Glomerular visceral epithelial cell (primary cell): Measurements from ENCODE around the gene TTC28.

Source experiments
- DNase-seq: peaks from one replicate; pipeline ENCODE4 v3.0.0-alpha.2; 2016; ENCODE audit errors: extremely low spot score

Gene TTC28

GRCh38 chr22:28021998-28022660, 657.5 kb downstream of the TTC28 start:
- DNase-seq, result no peak

- no peak for DNase-seq
Measured at GRCh38 chr22:28021116-28021997, 658.3 kb downstream of the TTC28 start.

- peak; percentile 66 for DNase-seq
Measured at GRCh38 chr22:28019881-28020861, 659.5 kb downstream of the TTC28 start.

DNA sequence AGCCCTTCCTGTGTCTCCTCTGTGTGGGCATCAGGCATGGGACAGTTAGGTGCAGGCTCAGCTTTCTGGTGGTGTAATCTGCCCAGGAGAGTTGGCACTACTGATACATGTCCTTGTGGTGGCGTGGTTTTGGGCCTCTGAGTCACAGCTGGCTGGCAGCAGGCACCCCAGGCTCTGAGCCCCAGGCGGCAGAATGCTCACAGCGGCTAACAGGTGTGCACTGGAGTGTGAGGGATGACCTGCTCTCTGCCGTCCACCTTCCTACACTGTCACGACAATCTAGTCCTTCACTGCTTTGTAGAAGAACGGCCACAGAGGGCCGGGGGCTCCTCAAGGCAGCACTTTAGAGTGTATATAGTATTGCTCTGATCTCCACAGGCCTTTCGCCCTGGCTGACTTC, 660.3 kb downstream of the TTC28 start:
- peak; percentile 89 for DNase-seq

GRCh38 chr22:28018461-28018927, 661.1 kb downstream of the TTC28 start:
- DNase-seq, result no peak

GRCh38 chr22:28017859-28018258, 661.8 kb downstream of the TTC28 start:
- no peak for DNase-seq

DNA sequence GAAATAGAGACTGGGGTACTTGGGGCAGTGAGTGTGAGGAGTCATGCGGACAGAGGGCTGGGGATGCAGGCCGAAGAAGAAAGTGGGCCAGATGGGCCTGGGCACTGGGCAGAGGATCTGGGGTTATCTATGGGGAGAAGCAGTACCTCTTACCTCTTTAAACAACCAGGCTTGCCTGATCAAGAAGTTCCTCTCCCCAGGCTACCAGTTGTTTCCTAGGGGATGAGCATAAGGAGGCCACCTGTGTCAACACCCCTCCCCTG, 662.2 kb downstream of the TTC28 start:
- no peak for DNase-seq

- DNase-seq, result no peak
Measured at GRCh38 chr22:28016781-28017557, 662.7 kb downstream of the TTC28 start.

DNA sequence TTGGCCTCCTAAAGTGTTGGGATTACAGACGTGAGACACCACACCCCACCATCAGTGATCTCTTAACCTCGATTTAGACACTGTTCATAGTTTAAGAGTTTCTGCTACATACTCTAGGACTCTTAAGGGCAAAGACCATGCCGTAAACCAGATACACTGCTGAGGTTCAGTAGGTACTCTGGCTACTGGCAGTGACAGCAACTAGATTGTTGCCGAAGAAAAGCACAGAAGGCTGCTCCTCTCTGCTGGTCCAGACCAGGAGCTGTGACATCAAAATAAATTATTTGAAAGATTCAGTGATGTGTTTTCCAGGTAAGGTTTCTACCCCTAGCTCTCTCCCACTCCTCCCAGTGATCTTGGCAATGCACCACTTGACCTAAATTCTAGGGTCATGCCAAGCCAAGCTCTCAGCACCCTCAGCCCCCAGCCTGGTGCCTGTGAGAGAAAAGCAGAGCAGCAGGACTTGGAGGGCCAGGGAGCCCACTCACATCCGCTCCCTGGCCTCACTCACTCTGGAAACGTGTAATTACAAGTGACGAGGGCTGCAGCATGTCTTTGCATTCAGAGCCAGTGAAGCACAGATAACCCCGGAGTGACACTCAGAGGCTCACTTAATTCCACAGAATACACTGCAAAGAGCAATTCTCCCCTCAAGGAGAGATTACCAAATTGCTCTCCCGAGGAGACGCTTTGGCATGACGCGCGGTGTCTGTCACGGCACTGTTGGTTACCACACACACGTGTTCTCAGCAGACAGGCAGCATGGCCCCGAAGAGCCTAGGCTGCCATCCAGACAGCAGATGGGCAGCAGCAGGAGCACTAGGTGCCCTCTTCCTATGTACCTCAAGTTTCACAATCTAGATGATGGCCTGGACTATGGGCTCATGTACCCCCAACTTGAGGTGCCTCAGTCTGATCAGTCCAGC, 663.7 kb downstream of the TTC28 start:
- no peak for DNase-seq

DNA sequence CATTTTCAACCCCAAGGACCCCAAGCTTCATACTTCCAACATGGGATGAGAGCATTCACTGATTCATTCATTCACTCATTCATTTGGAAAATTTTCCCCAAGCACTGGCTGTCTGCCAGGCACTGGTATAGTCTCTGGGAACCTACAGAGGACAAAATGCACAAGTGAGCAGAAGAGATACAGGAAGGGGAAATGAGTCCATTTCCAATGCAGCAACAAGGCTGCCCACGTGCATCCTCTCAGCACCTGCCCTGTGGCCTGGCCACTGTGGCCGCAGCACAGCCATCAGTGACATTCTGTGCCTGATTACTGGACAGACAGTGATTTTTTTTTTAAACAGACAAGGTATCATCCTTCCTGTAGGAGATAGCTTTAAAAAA, 664.6 kb downstream of the TTC28 start:
- no peak for DNase-seq

DNA sequence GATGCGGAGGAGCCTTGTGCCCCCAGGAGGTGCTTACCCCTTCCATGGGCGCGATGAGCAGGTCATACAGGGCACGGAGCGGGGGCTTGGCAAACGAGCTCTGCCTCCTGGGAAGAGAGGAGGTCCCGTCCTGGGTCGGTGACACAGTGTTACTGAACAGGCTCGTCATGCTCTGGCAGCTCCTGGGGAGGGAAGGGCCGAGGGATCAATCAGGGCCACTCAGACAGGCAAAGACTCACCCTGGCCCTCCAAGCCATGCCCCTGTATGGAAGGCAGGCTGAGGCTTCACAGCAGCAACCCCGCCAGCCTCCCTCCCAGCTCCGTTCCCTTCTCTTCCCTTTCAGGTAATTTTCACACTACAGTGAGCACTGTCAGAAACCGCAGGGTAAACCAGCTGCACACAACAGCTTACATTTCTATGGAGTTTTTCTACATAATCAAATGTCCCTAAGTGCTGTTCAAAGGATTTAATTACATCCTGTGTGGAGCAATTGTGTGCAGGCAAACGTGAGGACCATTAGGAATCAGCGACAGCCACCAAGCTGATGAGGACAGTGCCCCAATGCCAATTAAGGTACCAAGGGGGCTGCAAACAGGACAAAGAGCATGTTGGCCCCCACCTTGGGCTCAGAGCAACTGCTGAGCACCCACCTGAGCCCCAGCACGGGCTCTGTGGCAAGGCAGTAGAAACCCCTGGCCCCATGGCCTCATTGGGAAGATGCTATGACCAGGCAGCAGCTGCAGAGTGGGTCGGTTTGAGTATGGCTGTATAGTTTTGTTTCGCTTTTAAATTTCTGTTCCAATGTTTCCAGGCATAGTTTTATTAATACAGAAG, 665.2 kb downstream of the TTC28 start:
- no peak for DNase-seq

GRCh38 chr22:28013611-28014010, 666.0 kb downstream of the TTC28 start:
- no peak for DNase-seq

DNA sequence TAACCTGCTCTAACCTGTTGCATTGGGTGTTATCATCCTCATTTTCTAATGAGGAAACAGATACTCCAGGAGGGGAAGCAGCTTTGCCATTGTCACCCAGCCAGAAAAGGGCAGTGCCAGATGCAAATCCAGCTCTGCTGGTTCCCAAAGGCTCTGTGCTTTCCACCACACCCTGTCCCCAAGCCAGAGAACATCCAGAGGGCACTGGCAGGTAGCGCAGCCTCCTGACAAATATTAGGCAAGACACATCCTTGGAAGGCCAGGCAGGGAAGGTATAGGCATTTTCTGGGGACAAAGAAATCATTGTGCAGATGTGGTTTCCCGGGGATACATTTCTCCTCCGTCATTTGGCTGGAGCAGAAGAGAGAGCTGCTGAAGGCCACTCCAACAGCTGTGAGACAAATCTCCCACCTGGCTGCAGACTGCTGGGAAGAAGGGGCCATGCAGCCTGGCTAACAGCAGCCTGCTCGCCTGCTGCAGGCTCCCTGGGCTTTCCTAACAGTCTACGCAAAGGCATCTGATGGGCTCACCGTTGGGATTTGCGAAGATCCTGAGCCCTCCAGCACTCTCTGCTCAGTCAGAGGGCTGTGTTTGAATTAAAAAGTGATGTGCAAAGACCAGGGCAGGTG, 666.7 kb downstream of the TTC28 start:
- no peak for DNase-seq

- DNase-seq, result peak; percentile 83
Measured at GRCh38 chr22:28009272-28009827, 670.3 kb downstream of the TTC28 start.

- DNase-seq, result no peak
Measured at GRCh38 chr22:28008649-28009048, 671.0 kb downstream of the TTC28 start.

GRCh38 chr22:28008056-28008455, 671.6 kb downstream of the TTC28 start:
- DNase-seq, result no peak

- no peak for DNase-seq
Measured at GRCh38 chr22:28006271-28006670, 673.4 kb downstream of the TTC28 start.

GRCh38 chr22:28005513-28005912, 674.1 kb downstream of the TTC28 start:
- DNase-seq, result no peak

DNA sequence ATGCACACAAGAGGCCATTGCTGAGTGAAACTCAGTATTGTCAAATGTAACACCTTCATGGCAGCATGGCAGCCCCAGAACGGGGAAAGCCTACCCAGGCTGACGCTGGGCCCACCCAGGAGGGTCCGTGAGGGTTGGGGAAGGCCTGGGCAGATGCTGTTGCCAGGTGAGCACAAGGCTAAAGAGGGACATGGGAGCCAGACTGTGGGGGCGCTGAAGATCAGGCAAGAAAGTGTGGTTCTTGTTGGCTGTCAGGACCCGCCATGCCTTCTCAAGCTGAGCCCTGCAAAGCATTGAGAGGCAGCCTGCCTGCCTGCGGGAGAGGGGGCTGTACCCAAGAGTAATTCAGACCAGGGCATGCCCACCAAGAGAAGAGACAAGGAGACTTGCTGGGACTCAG, 675.6 kb downstream of the TTC28 start:
- no peak for DNase-seq
